ENCODE data around the gene TMEM263.

- no peak for TF ChIP-seq EZH2phosphoT487 (IDR thresholded peaks at IDR 0.05; ENCODE audit: borderline replicate concordance, low read depth, low read length)
- TF ChIP-seq CTCF (conservative IDR thresholded peaks at IDR 0.05; ENCODE audit: low read length): no peak
Measured at GRCh38 chr12:106910202-106910601, 45.5 kb upstream of the TMEM263 start.

Data from OCI-LY7 (cell line).